Astrocyte of the cerebellum (primary cell): Measurements from ENCODE around the gene LNX2.

ENCODE experiments used
- DNase-seq: peaks from one replicate; pipeline ENCODE4 v3.0.0-alpha.2; 2011; ENCODE audit warnings: low read depth
- H3K4me3 ChIP-seq: 2 replicates; pipeline ENCODE4 v1.5.1; 2011; ENCODE audit warnings: mild to moderate bottlenecking, low read depth, low read length, moderate library complexity
- CTCF ChIP-seq: IDR thresholded peaks from 2 replicates; pipeline ENCODE4 v1.5.1; 2012; ENCODE audit warnings: low read length, low read depth, moderate library complexity, mild to moderate bottlenecking; ENCODE audit errors: missing control alignments
- in situ Hi-C: cut with HindIII; loops from 2 replicates; pipeline ENCODE4 v1.10.0; 2017; ENCODE audit warnings: low sequenced_read_pairs

The LNX2 gene

GRCh38 chr13:27620377-27621115 lies at the start of gene LNX2:
TSS of gene LNX2 (minus strand) at chr13:27620529. CDS start at chr13:27581703, 38,826 bp downstream.
- peak; percentile 92 for DNase-seq
- in situ Hi-C loops = no loop called here
- peak within 1 kb of the TSS; percentile 85 for H3K4me3 ChIP-seq
- TF ChIP-seq CTCF = no peak

GRCh38 chr13:27667946-27668345 lies 47.6 kb upstream of the LNX2 start:
- no peak overlapping the region for H3K4me3 ChIP-seq
- no peak for TF ChIP-seq CTCF
- in situ Hi-C loops = no loop called here
- no peak for DNase-seq

GRCh38 chr13:27666951-27667350 lies 46.6 kb upstream of the LNX2 start:
- in situ Hi-C loops = no loop called here
- no peak overlapping the region for H3K4me3 ChIP-seq
- TF ChIP-seq CTCF = no peak
- DNase-seq = no peak

- no peak for DNase-seq
- in situ Hi-C loops = no loop called here
- no peak for TF ChIP-seq CTCF
Measured at GRCh38 chr13:27665761-27666160, 45.4 kb upstream of the LNX2 start.

GRCh38 chr13:27665333-27665732 lies 45.0 kb upstream of the LNX2 start:
- in situ Hi-C loops = no loop called here
- DNase-seq = no peak
- TF ChIP-seq CTCF = peak; percentile 19
- no peak overlapping the region for H3K4me3 ChIP-seq

More at GRCh38 chr13:27665761-27666160, 45.4 kb upstream of the LNX2 start:
- no peak overlapping the region for H3K4me3 ChIP-seq

- H3K4me3 ChIP-seq = no peak overlapping the region
- in situ Hi-C loops = no loop called here
- TF ChIP-seq CTCF = no peak
- no peak for DNase-seq
Measured at GRCh38 chr13:27663947-27664346, 43.6 kb upstream of the LNX2 start.
